K562 (cell line): ENCODE results near the gene SOCS3. TPM values are rescaled to one million over a fixed set of nuclear protein-coding genes. Genes with fewer than 3 reads are reported as not detected.

Source experiments
- CBFA2T2 ChIP-seq: fragments of 450-650 bp; conservative IDR thresholded peaks from 2 replicates; pipeline ENCODE4 v1.6.1; 2017; ENCODE audit warnings: mild to moderate bottlenecking
- CBX2 ChIP-seq: fragments of 200-600 bp; sonication (generic); IDR thresholded peaks from one replicate; pipeline ENCODE4 v1.6.1; 2012; ENCODE audit warnings: mild to moderate bottlenecking, low read length, inconsistent platforms; ENCODE audit not compliant: insufficient read depth, poor library complexity, severe bottlenecking
- CBX5 ChIP-seq: IDR thresholded peaks from 2 replicates; pipeline ENCODE4 v1.6.1; 2014; ENCODE audit warnings: low read depth, borderline replicate concordance
- DNMT1 ChIP-seq: fragments of 450-650 bp; IDR thresholded peaks from 2 replicates; pipeline ENCODE4 v1.6.1; 2016; ENCODE audit warnings: antibody characterized with exemption, mild to moderate bottlenecking
- GATAD2A ChIP-seq: fragments of 450-650 bp; IDR thresholded peaks from 2 replicates; pipeline ENCODE4 v1.6.1; 2017
- RAD21 ChIP-seq, 2 experiments: fragments of 250-450 bp in 1 of 2; fragments of 450-650 bp in 1 of 2; sonication (Bioruptor Pico) in 1 of 2; formaldehyde crosslinking in 1 of 2; IDR thresholded peaks in 1 of 2; conservative IDR thresholded peaks in 1 of 2; 2 replicates each; pipeline versions ENCODE4 v1.4.0 to v1.8.0; 2020 to 2022; ENCODE audit warnings: mild to moderate bottlenecking in 2 of 2, moderate library complexity in 1 of 2
- ZNF316 ChIP-seq: fragments of 450-650 bp; IDR thresholded peaks from 2 replicates; pipeline ENCODE4 v1.6.1; 2016
- ZNF347 ChIP-seq: fragments of 450-650 bp; formaldehyde crosslinking; IDR thresholded peaks from 2 replicates; pipeline ENCODE4 v1.4.0; 2020; ENCODE audit warnings: low read depth, mild to moderate bottlenecking, moderate library complexity
- polyA plus RNA-seq, 8 experiments: library from polyadenylated mRNA; depleted of rRNA in 4 of 8; stranded (reverse) in 5 of 8; unstranded in 3 of 8; fragments of >200 nt; fragmentation: Nextera tagmentation in 2 of 8; fragmentation: Illumina TruSeq in 1 of 8; extraction: Ambion mirVana in 2 of 8; extraction: Trizol in 1 of 8; gene quantifications; 2 replicates each; pipeline versions ENCODE4 v1.2.1 to v1.2.3, GENCODE V29; 2011 to 2014; ENCODE audit warnings: inconsistent platforms in 1 of 8, missing spikeins in 1 of 8
- total RNA-seq, 7 experiments: library from RNA; depleted of rRNA in 6 of 7; stranded (reverse); fragments of >200 nt in 6 of 7; fragmentation: Illumina TruSeq in 2 of 7; extraction: Trizol in 2 of 7; gene quantifications; 2 replicates each; pipeline versions ENCODE4 v1.2.1 to v1.2.3, GENCODE V29; 2011 to 2021; ENCODE audit warnings: low replicate concordance in 1 of 7
- TF ChIP-seq, protein P1 (sequence below), 2 experiments: IDR thresholded peaks; 2 replicates each; pipeline ENCODE4 v1.6.1; 2012; ENCODE audit warnings: improper control_type of control experiment in 2 of 2, low read depth in 2 of 2, low read length in 2 of 2, borderline replicate concordance in 1 of 2
- TF ChIP-seq, protein P2 (sequence below): sonication (generic); formaldehyde crosslinking; IDR thresholded peaks from 2 replicates; pipeline ENCODE4 v1.8.1; 2022; ENCODE audit warnings: missing genetic modification reagents
- TF ChIP-seq, protein P3 (sequence below): fragments of 450-650 bp; IDR thresholded peaks from 2 replicates; pipeline ENCODE4 v1.6.1; 2016; ENCODE audit warnings: antibody characterized with exemption
- TF ChIP-seq, protein P4 (sequence below): fragments of 450-650 bp; IDR thresholded peaks from 2 replicates; pipeline ENCODE4 v1.6.1; 2014; ENCODE audit warnings: low read depth, mild to moderate bottlenecking, moderate library complexity, borderline replicate concordance
- TF ChIP-seq, protein P5 (sequence below), 2 experiments: fragments of 200-800 bp in 1 of 2; sonication (Bioruptor generic) in 1 of 2; sonication (generic) in 1 of 2; formaldehyde crosslinking in 1 of 2; IDR thresholded peaks in 1 of 2; conservative IDR thresholded peaks in 1 of 2; 2 replicates each; pipeline versions ENCODE4 v1.5.0 to v1.6.1; 2016 to 2020; ENCODE audit warnings: missing compliant biosample characterization in 1 of 2, missing genetic modification characterization in 1 of 2, missing genetic modification reagents in 1 of 2
- TF ChIP-seq, protein P6 (sequence below): sonication (generic); formaldehyde crosslinking; IDR thresholded peaks from 2 replicates; pipeline ENCODE4 v1.4.0; 2020; ENCODE audit warnings: mild to moderate bottlenecking, missing genetic modification reagents

The SOCS3 gene
- total and polyA plus RNA-seq, 9 of the 15 experiments (the other 6 are each of a cell fraction or from before 2014, with no cell fraction given): 0.56 to 38.9 (median 13.7) TPM

DNA sequence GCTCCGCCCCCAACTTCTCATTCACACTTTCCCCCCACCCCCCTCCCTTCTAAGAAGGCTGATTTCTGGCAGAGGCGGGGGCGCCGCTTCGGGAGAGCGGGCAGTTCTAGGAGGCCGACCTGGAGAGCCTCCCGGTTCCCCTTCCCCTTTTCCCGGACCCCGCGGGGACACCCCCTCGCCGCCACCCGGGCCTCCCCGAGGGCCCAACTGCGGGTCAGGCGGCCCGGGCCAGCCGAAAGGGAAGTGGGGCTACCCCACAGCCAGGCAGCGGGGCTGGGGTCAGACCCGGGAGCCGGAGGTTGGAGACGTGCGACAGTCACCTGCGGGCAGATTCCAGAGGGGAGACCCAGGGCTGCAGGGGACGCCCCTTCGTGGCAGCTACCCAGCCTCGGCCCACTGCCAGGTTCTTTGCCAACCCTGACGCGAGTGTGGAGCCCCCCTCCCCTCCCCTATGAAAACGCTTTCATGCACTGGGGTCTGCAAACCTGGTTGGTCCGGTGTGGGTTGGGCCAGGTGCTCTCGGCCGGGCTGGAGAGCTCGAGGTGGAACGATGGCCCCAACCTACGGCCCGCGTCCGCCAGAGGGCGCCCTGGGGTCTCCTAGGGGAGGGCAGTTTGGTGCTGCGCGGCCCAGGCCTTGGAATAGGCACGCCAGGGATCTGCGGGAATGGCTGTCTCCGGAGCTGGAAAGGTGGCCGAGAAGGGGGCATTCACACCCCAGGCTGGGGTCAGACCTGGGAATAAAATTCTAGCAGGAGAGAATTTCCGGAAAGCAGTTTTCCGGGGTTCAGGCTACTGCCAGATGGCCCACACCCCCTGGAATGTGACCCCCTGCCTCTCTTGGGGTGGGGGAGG, 721 bp upstream of the SOCS3 start (continued):
- TF ChIP-seq, protein P1, sequence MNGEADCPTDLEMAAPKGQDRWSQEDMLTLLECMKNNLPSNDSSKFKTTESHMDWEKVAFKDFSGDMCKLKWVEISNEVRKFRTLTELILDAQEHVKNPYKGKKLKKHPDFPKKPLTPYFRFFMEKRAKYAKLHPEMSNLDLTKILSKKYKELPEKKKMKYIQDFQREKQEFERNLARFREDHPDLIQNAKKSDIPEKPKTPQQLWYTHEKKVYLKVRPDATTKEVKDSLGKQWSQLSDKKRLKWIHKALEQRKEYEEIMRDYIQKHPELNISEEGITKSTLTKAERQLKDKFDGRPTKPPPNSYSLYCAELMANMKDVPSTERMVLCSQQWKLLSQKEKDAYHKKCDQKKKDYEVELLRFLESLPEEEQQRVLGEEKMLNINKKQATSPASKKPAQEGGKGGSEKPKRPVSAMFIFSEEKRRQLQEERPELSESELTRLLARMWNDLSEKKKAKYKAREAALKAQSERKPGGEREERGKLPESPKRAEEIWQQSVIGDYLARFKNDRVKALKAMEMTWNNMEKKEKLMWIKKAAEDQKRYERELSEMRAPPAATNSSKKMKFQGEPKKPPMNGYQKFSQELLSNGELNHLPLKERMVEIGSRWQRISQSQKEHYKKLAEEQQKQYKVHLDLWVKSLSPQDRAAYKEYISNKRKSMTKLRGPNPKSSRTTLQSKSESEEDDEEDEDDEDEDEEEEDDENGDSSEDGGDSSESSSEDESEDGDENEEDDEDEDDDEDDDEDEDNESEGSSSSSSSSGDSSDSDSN (IDR thresholded peaks at IDR 0.05; ENCODE audit: borderline replicate concordance in 1 of 2, low read depth in 2 of 2, low read length in 2 of 2): peak; percentile 44 to 56; a peak in 2 of 4 replicates
- TF ChIP-seq RAD21 (CRISPR knock-in tag; conservative IDR thresholded peaks at IDR 0.05 in 1 of 2, IDR thresholded peaks at IDR 0.05 in 1 of 2): peak; percentile 69 to 89
- TF ChIP-seq, protein P2, sequence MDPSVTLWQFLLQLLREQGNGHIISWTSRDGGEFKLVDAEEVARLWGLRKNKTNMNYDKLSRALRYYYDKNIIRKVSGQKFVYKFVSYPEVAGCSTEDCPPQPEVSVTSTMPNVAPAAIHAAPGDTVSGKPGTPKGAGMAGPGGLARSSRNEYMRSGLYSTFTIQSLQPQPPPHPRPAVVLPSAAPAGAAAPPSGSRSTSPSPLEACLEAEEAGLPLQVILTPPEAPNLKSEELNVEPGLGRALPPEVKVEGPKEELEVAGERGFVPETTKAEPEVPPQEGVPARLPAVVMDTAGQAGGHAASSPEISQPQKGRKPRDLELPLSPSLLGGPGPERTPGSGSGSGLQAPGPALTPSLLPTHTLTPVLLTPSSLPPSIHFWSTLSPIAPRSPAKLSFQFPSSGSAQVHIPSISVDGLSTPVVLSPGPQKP: no peak
- TF ChIP-seq ZNF316: no peak
- TF ChIP-seq ZNF347 (CRISPR knock-in tag): no peak
- no peak for TF ChIP-seq CBFA2T2
- no peak for TF ChIP-seq DNMT1
- TF ChIP-seq, protein P3, sequence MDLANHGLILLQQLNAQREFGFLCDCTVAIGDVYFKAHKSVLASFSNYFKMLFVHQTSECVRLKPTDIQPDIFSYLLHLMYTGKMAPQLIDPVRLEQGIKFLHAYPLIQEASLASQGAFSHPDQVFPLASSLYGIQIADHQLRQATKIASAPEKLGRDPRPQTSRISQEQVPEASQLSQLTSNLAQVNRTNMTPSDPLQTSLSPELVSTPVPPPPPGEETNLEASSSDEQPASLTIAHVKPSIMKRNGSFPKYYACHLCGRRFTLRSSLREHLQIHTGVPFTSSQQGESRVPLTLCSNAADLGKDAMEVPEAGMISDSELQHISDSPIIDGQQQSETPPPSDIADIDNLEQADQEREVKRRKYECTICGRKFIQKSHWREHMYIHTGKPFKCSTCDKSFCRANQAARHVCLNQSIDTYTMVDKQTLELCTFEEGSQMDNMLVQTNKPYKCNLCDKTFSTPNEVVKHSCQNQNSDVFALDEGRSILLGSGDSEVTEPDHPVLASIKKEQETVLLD: peak; percentile 64
- TF ChIP-seq, protein P4, sequence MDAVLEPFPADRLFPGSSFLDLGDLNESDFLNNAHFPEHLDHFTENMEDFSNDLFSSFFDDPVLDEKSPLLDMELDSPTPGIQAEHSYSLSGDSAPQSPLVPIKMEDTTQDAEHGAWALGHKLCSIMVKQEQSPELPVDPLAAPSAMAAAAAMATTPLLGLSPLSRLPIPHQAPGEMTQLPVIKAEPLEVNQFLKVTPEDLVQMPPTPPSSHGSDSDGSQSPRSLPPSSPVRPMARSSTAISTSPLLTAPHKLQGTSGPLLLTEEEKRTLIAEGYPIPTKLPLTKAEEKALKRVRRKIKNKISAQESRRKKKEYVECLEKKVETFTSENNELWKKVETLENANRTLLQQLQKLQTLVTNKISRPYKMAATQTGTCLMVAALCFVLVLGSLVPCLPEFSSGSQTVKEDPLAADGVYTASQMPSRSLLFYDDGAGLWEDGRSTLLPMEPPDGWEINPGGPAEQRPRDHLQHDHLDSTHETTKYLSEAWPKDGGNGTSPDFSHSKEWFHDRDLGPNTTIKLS: peak; percentile 36; the same call in 1 of the 2 replicates
- TF ChIP-seq, protein P5, sequence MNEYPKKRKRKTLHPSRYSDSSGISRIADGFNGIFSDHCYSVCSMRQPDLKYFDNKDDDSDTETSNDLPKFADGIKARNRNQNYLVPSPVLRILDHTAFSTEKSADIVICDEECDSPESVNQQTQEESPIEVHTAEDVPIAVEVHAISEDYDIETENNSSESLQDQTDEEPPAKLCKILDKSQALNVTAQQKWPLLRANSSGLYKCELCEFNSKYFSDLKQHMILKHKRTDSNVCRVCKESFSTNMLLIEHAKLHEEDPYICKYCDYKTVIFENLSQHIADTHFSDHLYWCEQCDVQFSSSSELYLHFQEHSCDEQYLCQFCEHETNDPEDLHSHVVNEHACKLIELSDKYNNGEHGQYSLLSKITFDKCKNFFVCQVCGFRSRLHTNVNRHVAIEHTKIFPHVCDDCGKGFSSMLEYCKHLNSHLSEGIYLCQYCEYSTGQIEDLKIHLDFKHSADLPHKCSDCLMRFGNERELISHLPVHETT (CRISPR knock-in tag; conservative IDR thresholded peaks at IDR 0.05 in 1 of 2, IDR thresholded peaks at IDR 0.05 in 1 of 2): peak in 1 of 2 experiments; percentile 58; a peak in 2 of 4 replicates
- TF ChIP-seq CBX2: no peak
- TF ChIP-seq, protein P6, sequence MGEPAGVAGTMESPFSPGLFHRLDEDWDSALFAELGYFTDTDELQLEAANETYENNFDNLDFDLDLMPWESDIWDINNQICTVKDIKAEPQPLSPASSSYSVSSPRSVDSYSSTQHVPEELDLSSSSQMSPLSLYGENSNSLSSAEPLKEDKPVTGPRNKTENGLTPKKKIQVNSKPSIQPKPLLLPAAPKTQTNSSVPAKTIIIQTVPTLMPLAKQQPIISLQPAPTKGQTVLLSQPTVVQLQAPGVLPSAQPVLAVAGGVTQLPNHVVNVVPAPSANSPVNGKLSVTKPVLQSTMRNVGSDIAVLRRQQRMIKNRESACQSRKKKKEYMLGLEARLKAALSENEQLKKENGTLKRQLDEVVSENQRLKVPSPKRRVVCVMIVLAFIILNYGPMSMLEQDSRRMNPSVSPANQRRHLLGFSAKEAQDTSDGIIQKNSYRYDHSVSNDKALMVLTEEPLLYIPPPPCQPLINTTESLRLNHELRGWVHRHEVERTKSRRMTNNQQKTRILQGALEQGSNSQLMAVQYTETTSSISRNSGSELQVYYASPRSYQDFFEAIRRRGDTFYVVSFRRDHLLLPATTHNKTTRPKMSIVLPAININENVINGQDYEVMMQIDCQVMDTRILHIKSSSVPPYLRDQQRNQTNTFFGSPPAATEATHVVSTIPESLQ (CRISPR knock-in tag): no peak
- 0 out of 2 replicates have a peak, but pooled peaks have one; percentile 17 for TF ChIP-seq CBX5
- 0 out of 2 replicates have a peak, but pooled peaks have one; percentile 30 for TF ChIP-seq GATAD2A
